ENCODE results near the gene KDM1B.
"Not testable (repeated sequence)": the region's sequence is repeated elsewhere in the genome, so short reads cannot be mapped to it uniquely, and the experiment has no call there.

The KDM1B gene

DNA sequence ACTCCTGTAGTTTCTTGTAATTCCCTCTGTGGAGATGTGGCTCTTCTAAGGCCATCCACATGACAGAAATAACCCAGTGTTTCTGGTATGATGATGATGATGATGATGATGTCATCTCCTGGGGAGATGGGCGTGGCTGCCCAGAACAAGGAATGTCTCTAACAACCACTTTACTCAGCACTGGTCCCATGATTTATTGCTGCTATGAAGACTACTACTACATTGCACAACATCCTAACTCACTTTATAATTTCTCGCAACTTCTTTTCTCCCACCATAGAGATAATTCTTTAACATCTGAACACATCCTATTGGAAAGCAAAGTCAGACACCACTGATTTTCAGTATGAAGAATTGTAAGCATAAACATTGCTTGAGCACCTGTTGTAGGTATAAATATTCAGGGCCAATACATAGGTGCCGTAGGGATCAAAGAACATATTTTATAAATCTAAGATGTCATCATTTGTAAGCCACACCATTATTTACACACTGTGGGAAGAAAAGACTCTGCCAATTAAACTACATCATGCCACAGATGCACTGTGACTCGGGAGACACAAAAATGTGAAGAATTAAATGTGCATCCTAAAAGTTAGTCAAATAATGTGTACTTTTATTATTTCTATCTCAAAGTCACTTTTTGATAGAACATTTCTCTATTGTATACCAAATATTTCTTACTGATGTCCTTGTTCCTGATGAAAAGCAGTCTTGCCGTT lies 6.8 kb upstream of the KDM1B start:
- no peak for DNase-seq (ENCODE audit: low spot score)

DNA sequence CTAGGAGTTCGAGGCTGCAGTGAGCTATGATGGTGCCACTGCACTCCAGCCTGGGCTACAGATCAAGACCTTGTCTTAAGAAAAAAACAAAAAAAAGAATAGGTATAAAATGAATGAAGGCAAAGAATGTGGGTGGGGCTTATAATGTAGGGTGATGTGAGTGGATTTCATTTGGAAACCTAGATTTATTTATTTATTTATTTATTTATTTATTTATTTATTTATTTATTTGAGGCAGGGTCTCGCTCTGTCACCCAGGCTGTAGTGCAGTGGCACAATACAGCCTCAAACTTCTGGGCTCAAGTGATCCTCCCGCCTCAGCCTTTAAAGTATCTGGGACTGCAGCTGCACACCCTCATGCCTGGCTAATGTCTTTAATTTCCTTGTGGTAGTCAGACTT lies 3.8 kb upstream of the KDM1B start:
- DNase-seq (ENCODE audit: low spot score): not testable (repeated sequence)

DNA sequence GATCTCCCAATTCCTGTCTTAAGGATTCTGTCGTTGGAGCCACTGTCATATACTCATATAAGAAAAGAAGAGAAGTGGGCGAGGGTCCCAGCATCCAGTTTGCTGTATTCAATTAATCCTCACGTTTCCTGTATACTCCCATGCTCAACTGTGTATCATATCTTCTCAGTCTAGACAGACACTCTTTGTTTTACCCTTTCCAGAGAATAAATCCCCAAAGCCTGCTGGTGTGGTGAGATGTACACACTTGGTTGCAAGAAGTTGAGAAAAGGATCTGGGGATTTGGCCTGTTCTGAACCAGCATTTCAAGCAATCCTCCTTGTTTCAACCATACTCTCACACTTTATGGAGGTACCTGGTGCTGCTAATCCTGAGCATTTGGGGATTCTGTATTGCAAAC lies 3.4 kb upstream of the KDM1B start:
- no peak for DNase-seq (ENCODE audit: low spot score)

DNA sequence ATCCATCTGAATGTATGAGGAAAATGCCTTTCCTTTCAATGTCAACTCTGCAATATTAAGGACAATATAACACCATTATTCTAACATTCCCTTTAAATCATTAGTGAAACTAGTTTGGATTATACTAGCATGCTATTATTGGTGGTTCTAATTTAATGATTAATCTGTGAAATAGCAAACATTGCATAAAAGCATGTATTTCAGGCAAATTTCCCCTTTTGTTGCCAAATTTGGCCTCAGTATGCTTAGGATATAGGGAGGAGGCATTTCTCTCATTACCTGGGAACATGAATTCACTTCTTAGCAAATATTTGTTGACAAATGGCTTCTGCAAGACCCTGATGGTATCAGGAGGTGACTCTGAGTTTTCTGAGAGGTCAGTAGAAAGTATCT lies 1.9 kb upstream of the KDM1B start:
- DNase-seq (ENCODE audit: low spot score): no peak

DNA sequence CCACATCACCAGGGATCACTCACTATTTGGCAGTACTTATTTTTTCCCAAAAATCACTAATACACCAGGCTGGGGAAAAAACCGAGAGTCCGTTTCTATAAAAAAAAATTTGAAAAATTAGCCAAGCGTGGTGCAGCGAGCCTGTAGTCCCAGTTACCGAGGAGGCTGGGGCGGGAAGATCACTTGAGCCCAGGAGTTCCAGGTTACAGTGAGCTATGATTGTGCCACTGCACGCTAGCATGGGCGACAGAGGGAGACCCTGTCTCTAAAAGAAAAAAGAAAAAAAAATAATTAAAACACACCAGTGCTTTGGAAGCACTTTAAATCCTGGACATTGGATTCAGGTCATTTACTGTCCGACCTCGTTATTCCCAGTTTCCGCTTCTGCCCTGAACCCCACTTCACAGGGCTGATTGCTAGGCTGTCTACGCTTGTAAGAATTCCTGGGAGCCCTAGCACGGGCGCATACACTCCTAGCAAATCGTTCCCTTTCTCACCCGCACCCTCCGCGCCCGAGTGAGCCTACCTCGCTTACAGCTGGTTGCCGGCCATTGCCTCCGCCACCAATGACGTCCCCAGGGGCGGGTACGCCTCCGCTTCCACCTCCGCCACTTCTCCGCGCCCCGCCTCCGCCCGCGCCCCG lies 594 bp upstream of the KDM1B start, which contains the start of gene TPMT:
Gene TPMT, minus strand, starts transcription at position 571 of the 643 bp plus-strand sequence. CDS start 5,950 bp downstream, outside the sequence.
- no peak for DNase-seq (ENCODE audit: low spot score)

DNA sequence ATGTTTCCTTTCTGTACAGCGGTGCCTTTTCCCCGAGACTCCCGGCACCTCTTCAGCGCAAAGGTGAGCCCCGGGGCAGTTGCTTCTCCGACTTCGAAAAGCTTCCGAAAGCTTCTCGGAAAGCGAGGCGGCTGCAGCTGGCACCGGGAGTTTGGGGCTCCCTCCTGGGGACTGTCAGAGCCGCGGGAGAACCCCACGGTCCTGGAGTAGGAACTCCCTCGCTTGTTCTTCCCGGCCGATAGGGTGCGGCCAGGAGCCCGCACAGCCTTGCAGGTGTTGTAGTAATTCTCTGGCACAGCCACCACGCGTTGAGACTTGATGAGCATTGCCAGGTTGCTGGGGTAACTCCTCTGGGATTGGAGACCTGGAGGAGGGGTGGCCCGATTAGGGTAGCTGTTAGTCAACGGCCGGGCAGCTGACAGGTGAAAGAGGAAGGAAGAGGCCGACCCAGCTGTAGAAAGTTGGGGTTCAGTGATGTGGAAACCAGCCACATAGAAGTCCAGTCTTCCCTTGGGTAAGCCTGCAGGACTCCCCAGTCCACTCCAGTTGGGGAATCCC lies 721 bp downstream of the KDM1B start:
- DNase-seq (ENCODE audit: low spot score): peak; percentile 57

DNA sequence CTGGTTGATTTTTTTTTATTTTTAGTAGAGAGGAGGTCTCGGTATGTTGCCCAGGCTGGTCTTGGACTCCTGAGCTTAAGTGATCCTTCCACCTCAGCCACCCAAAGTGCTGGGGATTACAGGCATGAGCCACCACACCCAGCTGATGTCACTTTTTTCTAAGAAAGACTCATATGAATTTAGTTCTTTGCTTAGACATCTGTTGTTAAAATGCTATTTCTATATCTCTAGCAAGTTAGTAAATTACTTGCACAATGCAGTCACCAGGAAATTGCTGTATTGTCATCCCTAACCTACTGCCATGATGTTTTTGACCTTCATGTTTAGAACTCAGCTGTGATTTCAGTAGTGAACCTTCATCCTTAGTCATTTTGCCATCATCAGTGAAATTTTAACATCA lies 5.7 kb downstream of the KDM1B start:
- DNase-seq (ENCODE audit: low spot score): no peak

DNA sequence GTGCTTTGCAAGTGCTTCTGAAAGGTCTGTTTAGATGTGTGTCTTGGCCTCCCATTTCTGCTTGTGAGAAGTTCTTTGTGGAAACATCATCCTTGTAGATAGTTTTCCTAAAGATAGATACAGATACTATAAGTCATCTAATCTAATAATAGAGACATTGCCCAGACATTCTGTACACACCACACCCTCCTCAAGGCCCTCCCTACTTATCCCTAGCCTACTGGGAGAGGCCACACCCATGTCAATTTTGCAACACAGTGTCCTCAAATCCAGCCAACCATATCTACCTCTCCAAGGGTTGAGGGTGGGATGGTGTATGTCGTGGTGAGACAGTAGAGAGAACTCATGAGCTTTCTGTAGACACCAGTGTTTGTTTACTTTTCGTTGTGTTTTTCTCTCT lies 6.2 kb downstream of the KDM1B start:
- no peak for DNase-seq (ENCODE audit: low spot score)

DNA sequence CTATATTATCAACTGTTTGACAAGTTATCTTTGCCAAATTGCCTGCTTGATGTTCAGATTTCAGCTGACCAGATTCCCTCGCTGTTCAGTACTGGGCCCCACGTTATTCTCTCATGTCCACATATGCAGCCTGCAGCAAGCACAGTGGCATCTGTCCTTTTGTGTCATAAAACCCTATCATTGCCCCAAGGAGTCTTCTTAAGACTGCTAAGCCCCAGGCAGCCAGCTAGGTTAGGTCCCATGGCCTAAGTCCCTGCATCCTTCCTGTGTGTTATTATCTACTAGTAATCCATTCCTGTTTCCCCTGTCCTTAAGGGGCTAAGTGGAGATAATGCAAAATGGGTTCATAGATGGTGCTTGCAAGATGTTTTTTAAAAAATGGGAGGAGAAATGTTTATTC lies 7.2 kb downstream of the KDM1B start:
- DNase-seq (ENCODE audit: low spot score): no peak

DNA sequence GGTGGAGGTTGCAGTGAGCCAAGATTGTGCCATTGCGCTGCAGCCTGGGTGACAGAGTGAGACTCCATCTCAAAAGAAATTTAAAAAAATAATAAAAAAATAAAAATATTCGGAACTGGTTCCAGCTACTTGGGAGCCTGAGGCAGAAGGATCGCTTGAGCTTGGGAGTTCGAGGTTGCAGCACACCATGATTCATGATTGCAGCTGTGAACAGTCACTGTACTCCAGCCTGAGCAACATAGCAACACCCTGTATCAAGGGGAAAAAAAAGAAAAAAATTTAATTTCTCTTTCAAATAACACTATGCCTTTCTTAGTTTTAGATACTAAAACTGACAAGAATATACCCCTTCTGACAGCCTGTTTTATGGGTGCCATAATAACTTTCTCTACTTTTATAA lies 10.5 kb downstream of the KDM1B start:
- no peak for DNase-seq (ENCODE audit: low spot score)

DNA sequence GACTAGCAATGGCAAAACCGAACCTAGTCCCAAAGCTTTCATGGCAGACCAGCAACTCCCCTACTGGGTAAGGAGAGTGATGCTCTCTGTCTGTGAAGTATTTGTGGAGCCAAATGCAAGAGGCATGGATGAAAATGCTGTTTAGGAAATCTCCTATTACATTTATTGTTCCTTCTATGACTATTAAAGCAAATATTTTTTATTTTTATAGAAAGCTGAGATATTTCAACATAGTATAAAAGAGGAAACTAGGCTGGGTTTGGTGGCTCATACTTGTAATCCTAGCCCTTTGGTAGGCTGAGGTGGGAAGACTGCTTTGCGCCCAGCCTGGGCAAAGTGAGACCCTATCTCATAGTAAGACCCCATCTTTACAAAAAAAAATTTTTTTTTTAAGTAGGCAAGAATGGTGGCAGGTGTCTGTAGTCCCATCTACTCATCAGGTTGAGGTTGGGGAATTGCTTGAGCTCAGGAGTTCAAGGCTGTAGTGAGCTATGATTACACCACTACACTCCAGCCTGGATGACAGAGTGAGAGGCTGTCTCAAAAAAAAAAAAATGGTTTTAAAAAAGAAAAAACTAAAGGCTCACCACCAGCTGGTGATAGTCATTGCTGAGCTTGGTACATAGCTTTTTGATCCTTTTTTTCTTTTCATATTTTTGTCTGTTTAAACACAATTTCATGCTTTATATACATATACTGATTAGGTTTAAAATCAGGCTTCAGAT lies 11.3 kb downstream of the KDM1B start:
- DNase-seq (ENCODE audit: low spot score): no peak

DNA sequence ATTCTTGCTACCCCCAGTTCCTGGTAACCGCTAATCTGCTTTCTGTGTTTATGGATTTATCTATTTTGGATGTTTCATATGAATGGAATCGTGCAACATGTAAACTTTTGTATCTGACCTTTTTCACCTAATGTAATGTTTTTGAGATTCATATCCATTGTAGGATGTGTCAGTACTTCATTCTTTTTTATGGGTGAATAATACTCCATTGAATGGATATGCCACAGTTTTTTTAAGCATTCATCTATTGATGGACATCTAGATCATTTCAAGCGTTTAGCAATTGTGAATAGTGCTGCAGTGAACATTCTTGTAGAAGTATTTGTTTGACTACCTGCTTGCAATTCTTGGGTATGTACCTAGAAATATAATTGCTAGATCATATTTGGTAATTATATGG lies 13.0 kb downstream of the KDM1B start:
- DNase-seq (ENCODE audit: low spot score): no peak

DNA sequence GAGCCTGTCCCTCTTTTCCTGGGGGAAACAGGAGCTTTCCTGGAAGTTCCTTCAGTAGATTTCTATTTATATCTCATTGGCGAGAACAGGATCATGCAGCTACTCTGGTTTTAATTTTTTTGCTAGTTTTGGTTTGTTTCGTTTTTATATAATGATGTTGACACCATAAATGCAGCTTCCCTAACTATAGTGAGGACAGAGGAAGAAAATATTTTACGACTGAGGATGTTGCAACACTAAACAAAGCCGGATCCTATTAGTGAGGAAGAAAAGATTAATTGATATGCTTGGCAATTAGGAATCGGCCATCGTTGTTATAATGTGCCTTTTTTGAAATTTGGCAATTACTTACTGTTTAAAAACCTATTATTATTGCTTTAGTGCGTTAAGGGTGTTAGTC lies 16.6 kb downstream of the KDM1B start:
- DNase-seq (ENCODE audit: low spot score): no peak

DNA sequence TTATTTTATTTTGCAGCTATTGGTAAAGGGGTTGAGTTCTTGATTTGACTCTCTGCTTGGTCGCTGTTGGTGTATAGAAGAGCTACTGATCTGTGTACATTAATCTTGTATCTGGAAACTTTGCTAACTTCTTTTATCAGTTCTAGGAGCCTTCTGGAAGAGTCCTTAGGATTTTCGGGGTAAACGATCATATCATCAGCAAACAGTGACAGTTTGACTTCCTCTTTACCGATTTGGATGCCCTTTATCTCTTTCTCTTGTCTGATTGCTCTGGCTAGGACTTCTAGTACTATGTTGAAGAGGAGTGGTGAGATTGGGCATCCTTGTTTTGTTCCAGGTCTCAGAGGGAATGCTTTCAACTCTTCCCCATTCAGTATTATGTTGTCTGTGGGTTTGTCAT lies 21.0 kb downstream of the KDM1B start:
- not testable (repeated sequence) for DNase-seq (ENCODE audit: low spot score)

DNA sequence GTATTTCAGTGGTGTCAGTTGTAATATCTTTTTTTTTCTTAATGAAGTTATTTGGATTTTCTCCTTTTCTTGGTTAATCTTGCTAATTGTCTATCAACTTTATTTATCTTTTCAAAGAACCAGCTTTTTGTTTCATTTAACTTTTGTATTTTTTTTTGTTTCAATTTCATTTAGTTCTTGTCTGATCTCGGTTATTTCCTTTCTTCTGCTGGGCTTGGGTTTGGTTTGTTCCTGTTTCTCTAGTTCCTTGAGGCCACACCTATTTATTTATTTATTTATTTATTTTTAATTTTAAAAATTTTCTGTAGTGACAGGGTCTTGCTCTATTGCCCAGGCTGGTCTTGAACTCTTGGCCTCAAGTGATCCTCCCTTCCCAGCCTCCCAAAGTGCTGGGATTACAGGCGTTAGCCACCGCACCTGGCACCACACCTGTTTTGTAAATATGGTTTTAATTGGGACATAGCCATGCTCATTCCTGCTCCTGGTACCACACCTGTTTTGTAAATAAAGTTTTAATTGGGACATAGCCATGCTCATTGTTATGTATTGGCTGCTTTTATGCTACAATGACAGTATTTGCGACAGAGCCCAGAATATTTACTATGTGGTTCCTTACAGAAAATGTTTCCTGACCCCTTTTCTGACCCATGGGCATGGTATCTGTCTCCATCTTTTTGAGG lies 22.2 kb downstream of the KDM1B start:
- no peak for DNase-seq (ENCODE audit: low spot score)

DNA sequence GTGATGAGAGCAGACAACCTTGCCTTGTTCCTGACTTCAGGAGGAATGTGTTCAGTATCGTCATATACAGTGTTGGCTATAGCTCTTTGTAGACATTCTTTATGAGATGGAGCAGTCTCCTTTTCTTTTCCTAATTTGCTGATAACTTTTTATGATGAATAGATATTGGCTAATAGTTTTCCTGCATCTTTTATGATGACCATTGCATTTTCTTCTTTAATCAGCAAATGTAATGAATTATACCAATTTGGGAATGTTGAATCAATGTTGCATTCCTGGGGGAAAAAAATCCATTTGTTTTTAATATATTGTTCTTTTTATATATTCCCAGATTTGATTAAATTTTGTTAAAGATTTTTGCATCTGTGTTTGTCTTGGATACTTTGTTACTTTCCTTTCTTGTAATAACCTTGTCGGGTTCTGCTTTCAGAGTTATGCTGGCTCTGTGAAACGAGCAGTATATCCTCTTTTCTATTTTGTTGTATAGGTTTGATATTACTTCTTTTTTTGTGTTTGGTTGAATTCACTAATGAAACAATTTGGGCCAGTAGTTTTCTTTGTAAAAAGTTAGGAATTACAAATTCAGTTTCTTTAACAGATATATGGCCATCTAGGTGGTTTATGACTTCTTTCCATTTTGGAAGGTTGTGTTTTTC lies 23.9 kb downstream of the KDM1B start:
- no peak for DNase-seq (ENCODE audit: low spot score)

DNA sequence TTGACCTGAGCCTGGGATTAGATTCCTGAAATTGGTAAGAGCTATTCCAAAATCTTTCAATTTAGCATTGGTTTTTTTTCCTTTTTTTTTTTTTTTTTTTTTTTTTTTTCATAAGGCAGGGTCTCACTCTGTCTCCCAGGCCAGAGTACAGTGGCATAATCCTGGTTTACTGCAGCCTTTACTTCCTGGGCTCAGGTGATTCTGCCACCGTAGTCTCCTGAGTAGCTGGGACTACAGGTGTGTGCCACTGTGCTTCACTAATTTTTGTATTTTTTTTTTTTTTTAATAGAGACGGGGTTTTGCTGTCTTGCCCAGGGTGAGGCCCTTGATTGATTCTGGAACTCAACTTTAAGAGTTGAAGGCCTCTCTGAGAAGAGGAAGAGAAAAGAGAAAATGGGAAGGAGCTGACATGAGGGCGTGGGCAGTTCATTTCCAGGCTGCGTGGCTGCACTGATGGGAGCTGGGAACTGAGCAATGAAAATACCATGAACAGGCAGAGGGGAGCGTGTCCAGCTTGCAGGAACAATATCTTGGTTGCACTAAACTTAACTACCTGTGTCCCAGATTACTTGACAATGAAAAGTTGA lies 24.6 kb downstream of the KDM1B start:
- DNase-seq (ENCODE audit: low spot score): no peak

DNA sequence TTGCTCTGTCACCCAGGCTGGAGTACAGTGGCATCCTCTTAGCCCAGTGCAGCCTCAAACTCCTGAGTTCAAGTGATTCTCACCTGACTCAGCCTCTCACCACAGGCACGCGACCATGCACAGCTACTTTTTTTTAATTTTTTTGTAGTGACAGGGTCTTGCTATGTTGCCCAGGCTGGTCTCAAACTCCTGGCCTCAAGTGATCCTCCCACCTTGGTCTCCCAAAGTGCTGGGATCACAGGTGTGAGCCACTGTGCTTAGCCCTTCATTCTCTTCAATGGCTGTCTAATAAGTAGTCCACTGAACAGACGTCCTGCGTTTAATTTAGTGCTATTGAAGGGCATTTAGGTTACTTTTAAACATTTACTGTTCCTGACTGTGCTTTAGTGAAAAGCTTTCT lies 27.3 kb downstream of the KDM1B start:
- DNase-seq (ENCODE audit: low spot score): no peak

DNA sequence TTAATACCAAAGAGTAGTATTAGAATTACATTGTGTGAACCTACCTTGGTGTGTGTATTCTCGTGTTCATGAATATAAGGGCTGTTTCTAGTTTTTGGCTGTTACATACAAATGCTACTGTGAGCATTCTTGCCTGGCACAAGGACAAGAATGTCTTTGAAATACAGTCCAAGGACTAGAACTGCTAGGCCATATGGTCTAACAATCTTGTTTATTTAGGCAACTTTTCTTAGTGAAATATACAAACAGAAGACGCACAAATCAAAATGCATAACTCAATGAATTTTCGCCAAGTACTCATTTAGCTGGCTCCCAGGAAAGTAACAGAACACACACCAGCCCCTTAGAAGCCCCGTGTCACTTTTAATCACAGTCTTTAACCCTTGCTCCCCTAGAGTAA lies 28.5 kb downstream of the KDM1B start:
- DNase-seq (ENCODE audit: low spot score): peak; percentile 17

DNA sequence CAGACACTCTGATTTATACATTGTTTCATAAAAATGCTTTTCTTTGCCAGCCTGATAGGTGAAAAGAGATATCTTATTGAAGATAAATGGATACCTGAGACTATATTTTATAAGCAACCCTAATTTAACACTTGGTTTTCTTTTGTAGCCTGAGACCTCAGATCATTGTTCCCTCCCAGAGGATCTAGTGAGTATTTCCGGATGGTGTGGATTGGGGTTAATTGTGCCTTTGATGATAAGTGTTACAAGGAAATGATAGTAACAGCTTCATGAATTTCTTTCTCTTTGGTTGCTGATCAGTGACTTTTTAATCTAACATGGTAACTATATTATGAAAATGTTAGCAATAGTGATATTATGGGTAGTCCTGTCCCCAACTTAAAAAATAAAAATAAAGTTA lies 30.4 kb downstream of the KDM1B start:
- no peak for DNase-seq (ENCODE audit: low spot score)

DNA sequence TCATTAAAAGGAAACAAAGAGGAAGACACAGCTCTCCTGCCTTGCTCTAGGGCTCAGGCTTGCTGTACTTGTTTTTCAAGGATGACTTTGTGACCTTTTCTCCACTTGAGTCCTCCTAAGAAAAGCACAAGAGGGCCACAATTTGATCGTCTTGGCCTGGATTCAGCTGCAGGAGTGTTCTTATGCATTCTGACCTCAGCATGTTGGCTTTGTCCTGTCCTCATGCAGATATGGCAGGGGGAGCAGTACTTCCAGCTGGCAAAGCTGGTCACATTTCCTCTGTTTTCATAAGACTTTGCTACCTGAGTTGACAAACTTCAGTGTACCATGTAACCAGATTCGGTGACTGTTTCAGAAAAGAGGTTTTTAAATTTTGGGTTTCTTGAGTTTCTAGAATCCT lies 30.8 kb downstream of the KDM1B start:
- no peak for DNase-seq (ENCODE audit: low spot score)
